Putamen (tissue), 1 donor: Measurements from ENCODE around the gene EIF4E2.

ENCODE experiments used
- DNase-seq: peaks from one replicate; pipeline ENCODE4 v3.0.0-alpha.2; 2016; ENCODE audit warnings: low spot score

EIF4E2 gene

DNA sequence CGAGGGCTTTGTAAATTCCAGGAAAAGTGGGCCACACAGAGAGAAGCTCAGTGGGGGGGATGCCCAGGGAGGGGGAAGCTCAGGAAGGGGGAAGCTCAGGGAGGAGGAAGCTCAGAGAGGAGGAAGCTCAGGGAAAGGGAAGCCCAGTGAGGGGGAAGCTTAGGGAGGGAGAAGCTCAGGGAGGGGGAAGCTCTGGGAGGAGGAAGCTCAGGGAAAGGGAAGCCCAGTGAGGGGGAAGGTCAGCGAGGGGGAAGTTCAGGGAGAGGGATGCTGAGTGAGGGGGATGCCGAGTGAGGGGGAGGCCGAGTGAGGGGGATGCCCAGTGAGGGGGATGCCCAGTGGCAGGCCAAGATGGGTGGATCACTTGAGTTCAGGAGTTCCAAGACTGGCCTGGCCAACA lies 11.8 kb upstream of the EIF4E2 start:
- DNase-seq, result no peak

- no peak for DNase-seq
Measured at GRCh38 chr2:232539298-232540231, 10.9 kb upstream of the EIF4E2 start, which contains the start of gene CHRNG. Gene CHRNG, plus strand, starts transcription at chr2:232539692. Its CDS starts 56 bp downstream, at chr2:232539748.

GRCh38 chr2:232540441-232541041 lies 9.9 kb upstream of the EIF4E2 start:
- no peak for DNase-seq

GRCh38 chr2:232541195-232541960 lies 9.1 kb upstream of the EIF4E2 start:
- DNase-seq, result no peak

DNA sequence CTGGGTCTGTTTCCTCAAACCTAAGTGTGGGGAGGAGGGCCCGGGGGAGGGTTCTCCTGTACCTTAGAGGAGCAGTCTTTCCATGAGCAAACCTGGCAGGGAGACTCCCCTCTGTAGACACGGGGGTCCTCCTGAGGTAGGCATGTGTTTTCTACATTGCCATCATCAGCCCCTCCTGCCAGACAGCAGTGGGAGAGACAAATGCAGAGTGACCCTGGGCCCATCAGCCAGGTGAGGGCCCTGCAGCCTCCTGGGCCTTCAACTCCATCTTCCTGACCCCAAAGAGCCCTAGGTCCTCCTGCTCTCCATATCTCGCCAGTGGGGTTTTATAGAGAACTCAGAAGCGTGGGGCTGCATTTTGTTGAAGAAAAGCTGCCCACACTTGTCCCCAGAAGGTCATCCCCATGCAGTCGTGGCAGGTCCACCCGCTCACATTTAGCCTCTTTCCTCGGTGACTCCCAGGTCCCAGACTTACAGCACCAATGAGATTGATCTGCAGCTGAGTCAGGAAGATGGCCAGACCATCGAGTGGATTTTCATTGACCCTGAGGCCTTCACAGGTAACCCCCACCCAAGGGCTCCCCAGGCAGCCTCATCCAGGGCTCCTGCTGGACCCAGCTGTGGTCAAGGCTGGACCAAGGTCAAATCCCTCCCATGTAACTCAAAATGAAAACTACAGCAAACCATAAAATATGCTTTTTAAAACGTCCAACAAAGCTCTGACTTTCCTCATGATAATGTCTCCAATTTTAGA lies 8.4 kb upstream of the EIF4E2 start:
- DNase-seq, result no peak

- DNase-seq, result no peak
Measured at GRCh38 chr2:232542715-232543467, 7.6 kb upstream of the EIF4E2 start.

DNA sequence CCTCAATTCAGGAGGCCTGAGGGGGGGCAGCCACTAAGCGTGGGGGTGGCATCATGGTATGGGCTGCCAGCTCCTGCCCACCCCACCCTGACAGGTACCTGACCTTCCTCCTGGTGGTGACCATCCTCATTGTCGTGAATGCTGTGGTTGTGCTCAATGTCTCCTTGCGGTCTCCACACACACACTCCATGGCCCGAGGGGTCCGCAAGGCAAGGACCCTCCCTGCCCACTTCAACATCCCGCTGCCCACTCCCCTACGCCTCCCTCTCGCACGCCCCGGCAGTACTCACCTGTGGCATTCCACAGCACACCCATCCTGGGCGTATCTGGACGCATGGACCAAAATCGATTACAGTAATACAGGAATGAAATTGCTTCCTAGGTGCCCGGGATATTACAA lies 7.0 kb upstream of the EIF4E2 start:
- DNase-seq, result no peak

DNA sequence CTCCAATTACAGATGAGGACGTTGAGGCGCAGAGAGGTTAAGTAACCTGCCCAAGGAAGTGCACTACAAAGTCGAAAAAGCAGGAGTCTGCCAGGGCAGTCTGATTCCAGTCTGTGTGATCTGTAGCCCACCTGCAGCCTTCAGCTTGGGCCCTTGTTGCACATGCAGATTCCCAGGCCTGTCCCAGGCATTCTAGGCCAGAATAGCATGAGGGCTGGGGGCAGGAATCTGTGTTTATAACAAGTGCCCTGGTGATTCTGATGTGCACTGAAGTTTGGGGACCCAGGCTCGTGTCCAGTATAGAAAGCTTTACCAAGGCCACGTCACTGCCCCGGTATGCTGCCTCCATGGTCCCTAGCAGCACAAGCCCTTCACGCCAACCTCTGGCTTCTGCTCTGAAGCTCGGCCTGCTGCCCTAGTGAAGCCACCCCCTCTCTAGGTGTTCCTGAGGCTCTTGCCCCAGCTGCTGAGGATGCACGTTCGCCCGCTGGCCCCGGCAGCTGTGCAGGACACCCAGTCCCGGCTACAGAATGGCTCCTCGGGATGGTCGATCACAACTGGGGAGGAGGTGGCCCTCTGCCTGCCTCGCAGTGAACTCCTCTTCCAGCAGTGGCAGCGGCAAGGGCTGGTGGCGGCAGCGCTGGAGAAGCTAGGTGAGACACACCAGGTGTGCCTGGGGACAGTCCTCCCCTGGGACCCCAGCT lies 6.4 kb upstream of the EIF4E2 start:
- no peak for DNase-seq

DNA sequence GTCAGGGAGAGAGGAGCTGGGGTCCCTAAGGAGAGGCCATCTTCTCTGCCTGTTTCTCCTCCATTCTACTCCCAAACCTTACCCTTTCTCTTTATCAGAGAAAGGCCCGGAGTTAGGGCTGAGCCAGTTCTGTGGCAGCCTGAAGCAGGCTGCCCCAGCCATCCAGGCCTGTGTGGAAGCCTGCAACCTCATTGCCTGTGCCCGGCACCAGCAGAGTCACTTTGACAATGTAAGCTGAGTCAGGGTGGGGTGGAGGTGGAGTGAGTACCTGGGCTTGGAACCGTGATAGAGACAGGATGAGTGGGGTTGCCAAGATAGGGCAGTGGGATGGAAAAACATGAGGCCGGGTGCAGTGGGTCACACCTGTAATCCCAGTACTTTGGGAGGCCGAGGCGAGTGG lies 5.8 kb upstream of the EIF4E2 start:
- no peak for DNase-seq

DNA sequence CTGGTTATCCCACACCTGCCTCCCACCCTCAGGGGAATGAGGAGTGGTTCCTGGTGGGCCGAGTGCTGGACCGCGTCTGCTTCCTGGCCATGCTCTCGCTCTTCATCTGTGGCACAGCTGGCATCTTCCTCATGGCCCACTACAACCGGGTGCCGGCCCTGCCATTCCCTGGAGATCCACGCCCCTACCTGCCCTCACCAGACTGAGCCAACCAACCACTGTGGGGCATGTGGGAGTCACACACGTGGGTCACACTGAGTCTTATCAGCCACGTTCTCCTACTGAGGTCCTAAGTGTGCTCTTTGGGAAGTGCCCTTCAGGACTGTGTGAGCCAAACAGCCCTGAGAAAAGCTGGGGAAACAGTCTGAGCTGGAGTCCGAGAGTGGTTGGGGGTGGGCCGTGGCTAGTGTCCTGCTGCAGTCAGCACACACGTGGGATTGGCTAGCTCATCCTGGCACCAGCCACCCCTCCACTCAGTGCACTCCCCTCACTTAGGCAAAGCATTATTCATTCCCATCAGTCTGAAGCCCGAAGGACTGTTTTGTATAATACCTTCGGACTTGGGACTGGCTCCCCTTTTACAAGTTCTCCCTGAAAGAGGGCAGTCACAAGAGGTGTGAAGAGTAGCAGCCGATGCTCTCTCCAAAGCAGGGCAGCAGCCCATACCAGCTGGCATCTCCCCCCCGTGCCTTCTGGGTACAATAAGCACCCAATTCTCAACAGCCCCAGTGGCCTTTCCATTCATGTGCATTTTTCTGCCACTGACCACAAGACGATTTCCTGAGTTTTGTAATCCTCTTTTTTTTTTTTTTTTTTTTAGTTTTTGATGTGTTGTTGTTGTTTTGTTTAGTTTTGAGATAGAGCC lies 4.7 kb upstream of the EIF4E2 start:
- DNase-seq, result no peak

GRCh38 chr2:232547991-232548390 lies 2.5 kb upstream of the EIF4E2 start:
- DNase-seq, result no peak

DNA sequence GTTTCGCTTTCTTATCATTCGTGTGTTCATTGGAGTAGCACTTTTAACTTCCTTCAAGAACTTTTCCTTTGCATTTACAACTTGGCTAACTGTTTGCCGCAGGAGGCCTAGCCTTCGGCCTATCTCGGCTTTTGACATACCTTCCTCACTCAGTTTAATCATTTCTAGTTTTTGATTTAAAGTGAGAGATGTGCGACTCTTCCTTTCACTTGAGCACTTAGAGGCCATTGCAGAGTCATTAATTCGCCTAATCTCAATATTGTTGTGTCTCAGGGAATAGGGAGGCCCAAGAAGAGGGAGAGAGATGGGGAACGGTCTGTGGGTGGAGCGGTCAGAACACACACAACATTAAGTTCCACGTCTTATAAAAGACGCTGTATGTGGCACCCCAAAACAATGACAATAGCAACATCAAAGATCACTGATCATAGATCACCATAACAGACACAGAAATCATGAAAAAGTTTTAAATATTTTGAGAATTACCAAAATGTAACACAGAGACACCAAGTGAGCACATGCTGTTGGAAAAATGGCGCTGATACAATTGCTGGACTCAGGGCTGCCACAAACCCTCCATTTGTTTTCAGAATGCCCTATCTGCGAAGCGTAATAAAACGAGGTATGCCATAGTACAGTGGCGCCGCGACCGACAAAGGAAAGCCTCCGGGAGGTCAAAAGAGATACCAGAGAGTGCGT lies 685 bp upstream of the EIF4E2 start:
- DNase-seq, result no peak

GRCh38 chr2:232551250-232551638 lies 755 bp downstream of the EIF4E2 start:
- no peak for DNase-seq

DNA sequence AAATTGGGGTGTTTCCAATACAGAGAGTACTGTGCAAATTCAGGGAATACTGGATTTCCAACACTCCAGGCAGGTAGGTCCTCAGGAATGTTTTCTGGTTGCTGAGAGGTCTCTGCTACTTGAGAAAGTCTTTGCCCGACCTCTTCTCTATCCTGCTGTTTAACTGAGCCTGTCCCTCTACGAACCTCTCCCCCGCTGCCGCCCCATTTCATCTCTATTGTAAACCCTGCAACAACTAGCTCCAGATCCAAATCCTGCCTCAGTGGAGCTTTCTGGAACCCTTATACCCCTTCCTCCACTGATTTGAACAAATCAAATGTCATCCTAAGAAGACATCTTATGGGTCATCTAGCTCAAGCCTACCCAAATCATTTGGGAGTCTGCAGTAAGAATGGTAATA lies 1.3 kb downstream of the EIF4E2 start:
- no peak for DNase-seq

DNA sequence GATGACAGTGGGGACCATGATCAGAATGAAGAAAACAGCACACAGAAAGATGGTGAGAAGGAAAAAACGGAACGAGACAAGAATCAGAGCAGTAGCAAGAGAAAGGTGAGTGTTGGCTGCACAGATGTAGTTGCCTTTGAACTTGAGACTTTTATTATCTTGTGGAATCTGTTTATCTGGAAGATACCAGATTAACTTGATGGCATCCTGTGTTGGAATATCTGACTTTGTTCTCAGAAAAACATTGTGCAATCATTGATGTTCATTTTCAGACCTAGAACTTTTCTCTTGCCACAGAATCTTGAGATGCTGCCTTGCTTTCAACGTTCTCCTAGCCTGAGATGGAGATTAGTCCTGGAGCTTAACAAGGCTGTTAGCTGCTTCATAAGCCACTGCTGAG lies 5.9 kb downstream of the EIF4E2 start:
- no peak for DNase-seq

DNA sequence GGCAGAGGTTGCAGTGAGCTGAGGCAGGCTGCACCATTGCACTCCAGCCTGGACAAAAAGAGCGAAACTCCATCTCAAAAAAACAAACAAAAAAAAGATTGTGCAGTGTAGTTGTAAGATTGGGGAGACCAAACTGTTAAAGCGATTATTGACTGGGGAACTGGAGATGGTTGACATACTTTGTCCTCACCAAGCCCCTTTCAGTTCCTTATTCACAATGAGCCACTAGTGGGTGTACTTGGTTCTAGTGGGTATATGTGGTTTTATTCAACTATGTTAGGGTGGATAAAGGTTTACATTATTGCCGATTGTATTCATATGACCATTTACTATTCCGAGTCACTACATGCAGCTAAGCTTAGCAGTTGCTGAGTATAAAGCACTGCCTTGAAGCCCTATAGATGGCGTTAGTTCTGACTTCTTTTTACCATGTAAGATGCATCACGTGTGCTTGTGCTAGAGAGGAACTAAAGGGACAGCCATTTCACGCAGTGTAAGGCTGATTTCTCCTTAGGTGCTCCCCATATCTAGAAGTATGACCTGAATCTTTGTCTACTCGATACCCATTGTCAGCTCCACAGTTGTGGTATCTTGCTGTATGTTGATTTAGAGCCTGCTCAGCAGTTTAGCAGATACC lies 12.1 kb downstream of the EIF4E2 start:
- DNase-seq, result no peak

DNA sequence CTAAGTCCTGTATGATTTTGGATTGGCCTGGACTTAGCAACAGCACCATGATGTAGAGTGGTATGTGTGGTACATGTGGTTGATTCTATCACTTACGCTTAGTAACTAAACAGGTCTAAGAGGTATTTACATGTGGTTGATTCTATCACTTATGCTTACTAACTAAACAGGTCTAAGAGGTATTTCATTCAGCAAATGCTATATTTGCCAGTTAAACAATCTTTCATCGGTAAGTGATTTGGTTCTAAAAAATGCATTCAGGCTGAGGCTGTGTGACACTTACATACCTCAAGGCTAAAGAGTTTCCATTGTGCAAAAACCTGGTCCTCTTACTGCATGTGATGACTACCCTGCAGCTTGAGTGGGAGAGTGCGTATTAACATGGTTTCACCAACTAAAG lies 13.1 kb downstream of the EIF4E2 start:
- no peak for DNase-seq

DNA sequence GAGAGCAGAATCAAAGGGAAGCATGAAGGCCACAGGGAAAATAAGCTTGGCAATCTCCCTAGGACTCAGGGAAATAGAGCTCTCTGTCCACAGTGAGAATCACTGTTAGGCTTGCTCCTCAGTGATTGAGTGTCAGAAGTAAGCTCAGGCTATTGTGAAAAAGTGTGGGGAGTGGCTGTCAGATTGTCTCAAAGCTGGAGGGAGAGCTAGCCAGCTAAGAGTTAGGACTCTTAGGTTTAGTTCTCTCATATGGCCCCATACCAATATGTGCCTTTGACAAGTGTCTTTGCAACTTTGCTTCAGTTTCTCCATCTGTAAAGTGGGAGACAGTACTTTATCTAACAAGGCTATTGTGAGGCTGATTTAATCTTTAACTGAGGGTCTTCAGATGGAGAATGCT lies 17.2 kb downstream of the EIF4E2 start:
- no peak for DNase-seq

GRCh38 chr2:232568161-232568560 lies 17.7 kb downstream of the EIF4E2 start:
- no peak for DNase-seq
